Loucy (cell line): ENCODE results near the gene RPS6KA5.
A peak's percentile ranks its signal among the peaks of the same experiment; 100 is the strongest.

ENCODE experiments used
- H2AFZ ChIP-seq: fragments of 200-600 bp; sonication (generic); 2 replicates; pipeline ENCODE4 v1.6.0; 2016; ENCODE audit warnings: antibody characterized with exemption, mild to moderate bottlenecking, low read length, moderate library complexity
- H3F3A ChIP-seq: fragments of 200-600 bp; 2 replicates; pipeline ENCODE4 v1.6.0; 2016; ENCODE audit warnings: antibody characterized with exemption, low read depth, mild to moderate bottlenecking
- H3K27me3 ChIP-seq: fragments of 200-600 bp; sonication (generic); 2 replicates; pipeline ENCODE4 v1.6.1; 2014; ENCODE audit warnings: low read length, mild to moderate bottlenecking; ENCODE audit not compliant: insufficient read depth, poor library complexity, severe bottlenecking
- H3K36me3 ChIP-seq: fragments of 200-600 bp; sonication (generic); 2 replicates; pipeline ENCODE4 v1.6.1; 2016; ENCODE audit warnings: low read length; ENCODE audit not compliant: insufficient read depth
- H3K4me1 ChIP-seq: fragments of 200-600 bp; sonication (generic); 2 replicates; pipeline ENCODE4 v1.5.1; 2014; ENCODE audit warnings: low read length, mild to moderate bottlenecking; ENCODE audit not compliant: insufficient read depth, poor library complexity, severe bottlenecking
- H3K4me2 ChIP-seq: fragments of 200-600 bp; sonication (generic); 2 replicates; pipeline ENCODE4 v1.6.0; 2014; ENCODE audit warnings: antibody characterized with exemption, low read length, low read depth, mild to moderate bottlenecking; ENCODE audit not compliant: poor library complexity, severe bottlenecking
- H3K4me3 ChIP-seq: fragments of 200-600 bp; sonication (generic); 2 replicates; pipeline ENCODE4 v1.5.1; 2014; ENCODE audit warnings: low read length, mild to moderate bottlenecking, mixed read lengths; ENCODE audit not compliant: poor library complexity, severe bottlenecking
- H3K79me2 ChIP-seq: fragments of 200-600 bp; sonication (generic); 2 replicates; pipeline ENCODE4 v1.6.1; 2014; ENCODE audit warnings: low read length; ENCODE audit not compliant: insufficient read depth
- H3K9ac ChIP-seq: fragments of 200-600 bp; sonication (generic); 2 replicates; pipeline ENCODE4 v1.6.0; 2014; ENCODE audit warnings: mild to moderate bottlenecking, low read depth, low read length, moderate library complexity; ENCODE audit not compliant: poor library complexity, severe bottlenecking
- H3K9me2 ChIP-seq: fragments of 200-600 bp; sonication (generic); replicated peaks from 2 replicates; pipeline ENCODE4 v1.6.1; 2016; ENCODE audit warnings: low read depth, low read length, mixed read lengths
- H3K9me3 ChIP-seq: fragments of 200-600 bp; sonication (generic); 2 replicates; pipeline ENCODE4 v1.6.1; 2014; ENCODE audit warnings: mild to moderate bottlenecking, antibody characterized with exemption, low read length, low read depth; ENCODE audit not compliant: insufficient read depth
- H4K20me1 ChIP-seq: fragments of 200-600 bp; sonication (generic); 2 replicates; pipeline ENCODE4 v1.6.0; 2014; ENCODE audit warnings: antibody characterized with exemption, low read length, mild to moderate bottlenecking; ENCODE audit not compliant: insufficient read depth, poor library complexity, severe bottlenecking
- EZH2phosphoT487 ChIP-seq: fragments of 200-600 bp; IDR thresholded peaks from 2 replicates; pipeline ENCODE4 v1.6.1; 2018; ENCODE audit warnings: antibody characterized with exemption, mild to moderate bottlenecking, moderate library complexity, borderline replicate concordance
- TF ChIP-seq, protein P1 (sequence below): fragments of 200-600 bp; sonication (generic); conservative IDR thresholded peaks from 2 replicates; pipeline ENCODE4 v1.5.1; 2014; ENCODE audit warnings: mild to moderate bottlenecking, antibody characterized with exemption, low read length

RPS6KA5 gene

DNA sequence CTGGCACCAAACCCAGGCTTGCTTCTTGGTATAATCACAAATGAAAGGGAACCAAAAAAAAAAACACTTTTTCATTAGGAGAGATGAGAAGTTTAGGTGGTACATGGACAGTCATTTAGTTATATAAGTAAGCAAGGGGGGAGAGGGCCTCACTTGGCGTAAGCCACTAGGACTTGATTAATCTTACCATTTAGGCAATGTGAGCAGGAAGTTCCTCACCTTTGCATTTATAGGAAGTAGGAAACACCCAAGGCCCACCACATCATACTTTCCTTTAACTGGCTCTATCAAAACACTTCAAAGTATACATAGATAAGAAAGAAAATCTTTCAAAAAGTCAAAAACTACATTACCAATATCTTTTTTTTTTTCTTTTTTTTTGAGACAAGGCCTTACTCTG is 6.7 kb upstream of the RPS6KA5 start:
- TF ChIP-seq, protein P1, sequence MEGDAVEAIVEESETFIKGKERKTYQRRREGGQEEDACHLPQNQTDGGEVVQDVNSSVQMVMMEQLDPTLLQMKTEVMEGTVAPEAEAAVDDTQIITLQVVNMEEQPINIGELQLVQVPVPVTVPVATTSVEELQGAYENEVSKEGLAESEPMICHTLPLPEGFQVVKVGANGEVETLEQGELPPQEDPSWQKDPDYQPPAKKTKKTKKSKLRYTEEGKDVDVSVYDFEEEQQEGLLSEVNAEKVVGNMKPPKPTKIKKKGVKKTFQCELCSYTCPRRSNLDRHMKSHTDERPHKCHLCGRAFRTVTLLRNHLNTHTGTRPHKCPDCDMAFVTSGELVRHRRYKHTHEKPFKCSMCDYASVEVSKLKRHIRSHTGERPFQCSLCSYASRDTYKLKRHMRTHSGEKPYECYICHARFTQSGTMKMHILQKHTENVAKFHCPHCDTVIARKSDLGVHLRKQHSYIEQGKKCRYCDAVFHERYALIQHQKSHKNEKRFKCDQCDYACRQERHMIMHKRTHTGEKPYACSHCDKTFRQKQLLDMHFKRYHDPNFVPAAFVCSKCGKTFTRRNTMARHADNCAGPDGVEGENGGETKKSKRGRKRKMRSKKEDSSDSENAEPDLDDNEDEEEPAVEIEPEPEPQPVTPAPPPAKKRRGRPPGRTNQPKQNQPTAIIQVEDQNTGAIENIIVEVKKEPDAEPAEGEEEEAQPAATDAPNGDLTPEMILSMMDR, result no peak
- no peak for TF ChIP-seq EZH2phosphoT487
- H3F3A ChIP-seq, result peaks cover 14% of the 10 kb centered on the region
- H3K27me3 ChIP-seq, result no peaks in the 10 kb centered on the region
- no peaks in the 10 kb centered on the region for H4K20me1 ChIP-seq
- no peaks in the 10 kb centered on the region for H3K9me3 ChIP-seq
- H3K4me1 ChIP-seq, result peaks cover 34% of the 10 kb centered on the region
- peaks cover 8% of the 10 kb centered on the region; the same call in 1 of the 2 replicates for H3K79me2 ChIP-seq
- H2AFZ ChIP-seq, result peak overlapping the region; percentile 74; the same call in 1 of the 2 replicates
- peak overlapping the region; percentile 41 for H3K4me2 ChIP-seq
- no peaks in the 10 kb centered on the region for H3K36me3 ChIP-seq
- no peaks in the 10 kb centered on the region for H3K9me2 ChIP-seq
- no peak overlapping the region for H3K9ac ChIP-seq
- no peak overlapping the region for H3K4me3 ChIP-seq

DNA sequence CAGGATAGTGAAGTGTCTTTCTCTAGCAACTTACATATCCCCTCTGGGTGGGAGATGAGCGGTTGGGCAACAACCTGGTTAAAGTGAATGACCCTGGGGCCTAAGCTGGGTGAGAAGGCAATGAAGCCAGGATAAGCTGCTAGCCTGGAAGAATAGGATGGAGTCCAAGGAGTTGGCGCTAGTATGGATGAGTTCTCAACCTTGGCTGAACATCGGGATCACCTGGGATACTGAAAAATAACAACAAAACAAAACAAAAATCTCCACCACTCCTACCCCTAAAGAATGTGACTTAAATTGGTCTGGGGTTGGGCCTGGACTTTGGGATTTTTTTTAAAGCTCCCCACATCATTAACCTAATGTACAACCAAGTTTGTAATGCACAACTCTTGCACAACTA is 4.8 kb upstream of the RPS6KA5 start:
- Histone ChIP-seq H3K9me2 (no peaks in the 10 kb centered on the region), H3K9me3 (no peaks in the 10 kb centered on the region), H3K27me3 (no peaks in the 10 kb centered on the region), H3K4me2 (no peak overlapping the region), H4K20me1 (no peaks in the 10 kb centered on the region), H3K79me2 (peaks cover 18% of the 10 kb centered on the region), H3K9ac (no peak overlapping the region), H3K36me3 (no peaks in the 10 kb centered on the region), H2AFZ (no peak overlapping the region), H3K4me3 (no peak overlapping the region), H3F3A (peaks cover 14% of the 10 kb centered on the region), H3K4me1 (peaks cover 44% of the 10 kb centered on the region)
- no peak for TF ChIP-seq EZH2phosphoT487
- TF ChIP-seq, protein P1, result no peak

DNA sequence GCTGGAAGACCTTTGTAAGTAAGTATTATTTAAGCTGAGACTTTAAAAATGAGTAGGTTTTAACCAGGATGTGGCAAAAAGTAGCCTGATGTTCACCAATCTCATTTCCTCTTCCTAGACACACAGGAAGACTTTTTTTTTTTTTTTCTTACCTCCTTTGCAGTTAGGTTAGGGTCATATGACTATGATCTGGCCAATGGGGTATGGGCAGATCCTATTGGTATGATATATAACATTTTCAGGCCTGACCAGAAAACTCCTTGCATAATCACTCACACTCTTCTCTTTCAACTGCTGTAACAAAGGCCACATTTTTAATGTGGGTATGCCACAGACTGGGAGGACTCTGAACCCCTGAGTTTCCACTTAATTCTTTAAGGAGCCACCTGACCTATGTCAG is 2.7 kb upstream of the RPS6KA5 start:
- H3K9me2 ChIP-seq, result no peaks in the 10 kb centered on the region
- no peaks in the 10 kb centered on the region for H3K9me3 ChIP-seq
- peak overlapping the region; percentile 81 for H3K9ac ChIP-seq
- TF ChIP-seq, protein P1, result no peak
- TF ChIP-seq EZH2phosphoT487, result no peak
- peak overlapping the region; percentile 88 for H3K4me2 ChIP-seq
- no peaks in the 10 kb centered on the region for H3K27me3 ChIP-seq
- H3K36me3 ChIP-seq, result no peaks in the 10 kb centered on the region
- H2AFZ ChIP-seq, result peak overlapping the region; percentile 58
- H3K79me2 ChIP-seq, result peaks cover 36% of the 10 kb centered on the region
- H3F3A ChIP-seq, result peaks cover 18% of the 10 kb centered on the region
- H3K4me3 ChIP-seq, result peak overlapping the region; percentile 76
- peaks cover 8% of the 10 kb centered on the region for H4K20me1 ChIP-seq
- H3K4me1 ChIP-seq, result peaks cover 51% of the 10 kb centered on the region
